GM10248 (cell line): ENCODE data around the gene CASZ1.

Experiments used
- CTCF ChIA-PET: fragments of 300-600 bp; sonication (Branson Sonifier 250); formaldehyde crosslinking; extraction: SDS; loops from one replicate; lab custom pipeline; 2021; ENCODE audit warnings: antibody characterized with exemption; lab: Yijun Ruan, JAX
- POLR2A ChIA-PET: fragments of 350-650 bp; sonication (Branson Sonifier 250); formaldehyde crosslinking; extraction: SDS; loops from one replicate; lab custom pipeline; 2020; ENCODE audit warnings: antibody characterized with exemption; lab: Yijun Ruan, JAX
- DNase-seq: peaks from one replicate; pipeline ENCODE4 v3.0.0; 2012; ENCODE audit errors: extremely low spot score
- CTCF ChIP-seq: IDR thresholded peaks from 2 replicates; pipeline ENCODE4 v1.5.1; 2012; ENCODE audit warnings: mild to moderate bottlenecking, low read depth; ENCODE audit errors: extremely low read depth, missing control alignments, control extremely low read depth

CASZ1 gene

GRCh38 chr1:10755970-10756521 lies 40.4 kb downstream of the CASZ1 start:
- CTCF ChIA-PET = no interaction called here
- peak; percentile 49 for DNase-seq
- POLR2A ChIA-PET = no interaction called here

DNA sequence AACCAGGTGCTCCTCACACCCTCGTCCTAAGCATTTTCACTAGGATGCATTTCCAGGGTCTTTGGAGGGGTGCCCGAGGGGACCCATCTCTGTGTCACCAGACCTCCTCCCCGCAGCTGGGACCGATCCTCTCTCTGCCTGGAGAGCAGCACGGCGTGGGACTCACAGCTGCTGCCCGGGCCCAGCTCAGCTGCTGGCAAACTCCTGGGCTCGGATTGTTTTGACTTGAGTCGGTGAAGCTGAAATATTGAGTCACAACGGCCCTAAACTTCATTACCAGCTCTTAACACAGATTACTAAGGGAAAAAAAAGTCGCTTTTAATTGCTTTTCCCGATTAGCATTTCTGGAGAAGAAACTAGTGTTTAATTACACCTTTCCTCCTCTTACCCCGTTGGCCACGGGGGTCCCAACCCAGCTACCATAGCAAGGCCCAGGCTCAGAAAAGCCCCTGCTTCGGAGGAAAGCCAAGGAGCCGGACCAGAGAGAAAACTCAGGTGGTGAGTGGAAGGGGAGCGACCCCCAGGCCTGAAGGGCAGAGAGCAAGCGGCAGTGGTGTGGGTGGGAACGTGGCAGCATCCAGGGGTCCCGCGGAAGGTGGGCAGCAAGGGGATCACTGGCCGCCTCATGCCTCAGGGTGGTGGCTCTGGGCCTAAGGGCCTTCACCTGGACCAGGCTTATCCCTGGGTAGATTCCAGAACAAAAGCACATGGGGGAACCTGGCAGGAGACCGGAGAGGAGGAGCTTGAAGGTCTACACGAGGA lies 41.7 kb downstream of the CASZ1 start:
- POLR2A ChIA-PET = no interaction called here
- no peak for TF ChIP-seq CTCF
- no peak for DNase-seq
- CTCF ChIA-PET = no interaction called here

More at GRCh38 chr1:10755970-10756521, 40.4 kb downstream of the CASZ1 start:
- no peak for TF ChIP-seq CTCF

DNA sequence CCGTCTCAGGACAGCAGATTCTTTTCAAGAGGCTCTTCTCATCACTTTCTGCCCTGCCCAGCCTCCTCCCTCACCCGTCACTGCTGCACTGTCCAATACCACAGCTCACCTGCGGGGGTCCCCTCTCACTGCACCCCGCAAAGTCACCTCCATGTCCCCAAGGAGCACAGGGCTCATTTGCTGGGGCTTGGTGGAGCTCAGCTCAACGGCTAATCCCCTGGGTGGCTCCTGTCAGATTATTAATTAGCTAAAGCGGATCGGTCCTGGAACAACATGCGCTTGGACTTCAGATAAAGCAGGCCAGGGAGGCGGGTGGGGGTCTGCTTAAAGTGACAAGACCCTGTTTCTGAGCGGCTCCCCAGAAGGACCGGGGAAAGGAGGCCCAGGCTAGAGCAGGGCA lies 43.1 kb downstream of the CASZ1 start:
- TF ChIP-seq CTCF = no peak
- DNase-seq = no peak
- ChIA-PET POLR2A (no interaction called here), CTCF (no interaction called here)

GRCh38 chr1:10751561-10752085 lies 44.8 kb downstream of the CASZ1 start:
- TF ChIP-seq CTCF = no peak
- ChIA-PET CTCF (interaction anchor here (1.5 kb wide), 1 partner anchor 257 kb away, joined by 4 read pairs; no protein-coding TSS in a partner anchor), POLR2A (no interaction called here)
- no peak for DNase-seq

- POLR2A ChIA-PET = no interaction called here
- no peak for DNase-seq
- CTCF ChIA-PET = interaction anchor here (1.5 kb wide), 1 partner anchor 257 kb away, joined by 4 read pairs; no protein-coding TSS in a partner anchor
- TF ChIP-seq CTCF = no peak
Measured at GRCh38 chr1:10751160-10751559, 45.3 kb downstream of the CASZ1 start.

DNA sequence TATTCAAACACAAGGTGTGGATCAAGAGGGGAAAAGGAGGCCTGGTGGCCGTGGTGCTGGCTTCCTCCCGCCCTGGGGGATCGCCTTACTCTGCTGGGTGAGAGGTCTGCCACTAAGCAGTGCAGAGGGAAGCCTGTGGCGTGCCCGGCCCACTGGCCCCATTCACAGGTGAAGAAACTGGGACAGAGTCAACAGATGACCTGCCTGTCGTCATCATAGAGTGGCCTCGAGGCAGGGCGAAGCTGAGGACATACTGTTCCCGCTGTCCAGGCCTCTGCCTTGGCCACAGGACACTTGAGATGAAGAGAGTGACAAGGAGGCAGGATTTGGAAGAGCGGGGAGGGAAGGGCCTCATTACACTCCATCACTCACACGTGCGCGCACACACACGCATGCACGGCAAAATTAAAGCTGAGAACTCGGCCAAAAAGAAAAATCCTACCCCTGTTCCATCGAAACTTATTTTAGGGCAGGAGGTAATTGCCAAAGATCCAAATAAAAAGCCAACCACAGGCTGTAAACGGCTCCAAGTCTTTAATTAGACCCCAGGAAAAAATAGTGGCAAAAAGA lies 50.5 kb downstream of the CASZ1 start:
- CTCF ChIA-PET = interaction anchor here (0.6 to 1.2 kb wide), 2 partner anchors 12 to 137 kb away, joined by 3 read pairs; no protein-coding TSS in a partner anchor
- TF ChIP-seq CTCF = no peak
- DNase-seq = no peak
- POLR2A ChIA-PET = no interaction called here
